ENCODE measurements around the gene SMIM20. TPM values are rescaled to one million over a fixed set of nuclear protein-coding genes. Genes with fewer than 3 reads are reported as not detected.

SMIM20 gene
- total and polyA plus RNA-seq, 9 of the 15 experiments (the other 6 are each of a cell fraction or from before 2014, with no cell fraction given) = 25.1 to 51.0 (median 38.9) TPM

GRCh38 chr4:25873632-25874129, 40.3 kb upstream of the SMIM20 start:
- Histone ChIP-seq H3K79me2 (ENCODE audit: control insufficient read depth, insufficient read depth, low read length) (no peaks in the 10 kb centered on the region), H3K27ac (ENCODE audit: extremely low read depth, low read depth, low read length) (no peak overlapping the region), H3K4me1 (replicated peaks in 1 of 2; ENCODE audit: control insufficient read depth in 2 of 2, insufficient read depth in 2 of 2, low read length in 2 of 2) (no peaks in the 10 kb centered on the region), H2AFZ (ENCODE audit: low read depth, low read length) (no peak overlapping the region), H3K4me3 (no peak overlapping the region), H3K9me1 (ENCODE audit: control insufficient read depth, insufficient read depth, low read length) (no peaks in the 10 kb centered on the region), H3K36me3 (ENCODE audit: control insufficient read depth, insufficient read depth, low read length) (no peaks in the 10 kb centered on the region), H3K27me3 (ENCODE audit: control insufficient read depth in 2 of 2, insufficient read depth in 2 of 2, low read length in 2 of 2) (peaks cover 33 to 41% of the 10 kb centered on the region in 2 experiments; a peak in 4 of 5 replicates), H4K20me1 (replicated peaks; ENCODE audit: control insufficient read depth, insufficient read depth, low read length) (no peaks in the 10 kb centered on the region), H3K9ac (ENCODE audit: insufficient read depth in 1 of 2, low read depth in 2 of 2, low read length in 2 of 2) (no peak overlapping the region), H3K9me3 (replicated peaks; ENCODE audit: control insufficient read depth, insufficient read depth, low read depth, low read length) (no peaks in the 10 kb centered on the region), H3K4me2 (ENCODE audit: insufficient read depth, low read length) (no peak overlapping the region)
- no TSS peak for BruUV-seq (replicated peaks)
- WGBS (ENCODE audit: insufficient coverage, low coverage, missing lambda C conversion rate) = 2% methylated on average over 6 of the region's 7 CpGs
- DNase-seq (ENCODE audit: extremely low read depth in 1 of 4, low spot score in 3 of 4) (no peak), FAIRE-seq (no peak), ATAC-seq (no peak)
- ChIA-PET POLR2A (no interaction called here), CTCF (ENCODE audit: low intra/inter-chr PET ratio) (no interaction called here)
- in situ Hi-C loops (cut with MboI) = no loop called here
- intact Hi-C loops (cut with micrococcal nuclease) = no loop called here
- TF ChIP-seq CBX2 (IDR thresholded peaks at IDR 0.05; ENCODE audit: insufficient read depth, low read length, poor library complexity, severe bottlenecking) = peak; percentile 56
- no peak for TF ChIP-seq WHSC1 (IDR thresholded peaks at IDR 0.05; ENCODE audit: low read length)
- TF ChIP-seq SIN3B (IDR thresholded peaks at IDR 0.05; ENCODE audit: low read depth) = no peak
- TF ChIP-seq, protein P1, sequence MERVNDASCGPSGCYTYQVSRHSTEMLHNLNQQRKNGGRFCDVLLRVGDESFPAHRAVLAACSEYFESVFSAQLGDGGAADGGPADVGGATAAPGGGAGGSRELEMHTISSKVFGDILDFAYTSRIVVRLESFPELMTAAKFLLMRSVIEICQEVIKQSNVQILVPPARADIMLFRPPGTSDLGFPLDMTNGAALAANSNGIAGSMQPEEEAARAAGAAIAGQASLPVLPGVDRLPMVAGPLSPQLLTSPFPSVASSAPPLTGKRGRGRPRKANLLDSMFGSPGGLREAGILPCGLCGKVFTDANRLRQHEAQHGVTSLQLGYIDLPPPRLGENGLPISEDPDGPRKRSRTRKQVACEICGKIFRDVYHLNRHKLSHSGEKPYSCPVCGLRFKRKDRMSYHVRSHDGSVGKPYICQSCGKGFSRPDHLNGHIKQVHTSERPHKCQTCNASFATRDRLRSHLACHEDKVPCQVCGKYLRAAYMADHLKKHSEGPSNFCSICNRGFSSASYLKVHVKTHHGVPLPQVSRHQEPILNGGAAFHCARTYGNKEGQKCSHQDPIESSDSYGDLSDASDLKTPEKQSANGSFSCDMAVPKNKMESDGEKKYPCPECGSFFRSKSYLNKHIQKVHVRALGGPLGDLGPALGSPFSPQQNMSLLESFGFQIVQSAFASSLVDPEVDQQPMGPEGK (CRISPR knock-in tag; IDR thresholded peaks at IDR 0.05; ENCODE audit: borderline replicate concordance) = no peak
- TF ChIP-seq, protein P2, sequence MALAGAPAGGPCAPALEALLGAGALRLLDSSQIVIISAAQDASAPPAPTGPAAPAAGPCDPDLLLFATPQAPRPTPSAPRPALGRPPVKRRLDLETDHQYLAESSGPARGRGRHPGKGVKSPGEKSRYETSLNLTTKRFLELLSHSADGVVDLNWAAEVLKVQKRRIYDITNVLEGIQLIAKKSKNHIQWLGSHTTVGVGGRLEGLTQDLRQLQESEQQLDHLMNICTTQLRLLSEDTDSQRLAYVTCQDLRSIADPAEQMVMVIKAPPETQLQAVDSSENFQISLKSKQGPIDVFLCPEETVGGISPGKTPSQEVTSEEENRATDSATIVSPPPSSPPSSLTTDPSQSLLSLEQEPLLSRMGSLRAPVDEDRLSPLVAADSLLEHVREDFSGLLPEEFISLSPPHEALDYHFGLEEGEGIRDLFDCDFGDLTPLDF (CRISPR knock-in tag; IDR thresholded peaks at IDR 0.05) = no peak
